Sigmoid colon (tissue), 7 donors: Measurements from ENCODE around the gene VPS26A. TPM values are rescaled to one million over a fixed set of nuclear protein-coding genes. Genes with fewer than 3 reads are reported as not detected.

ENCODE experiments used
- DNase-seq: peaks from one replicate; pipeline ENCODE4 v3.0.0-alpha.2; 2019
- H3K27ac ChIP-seq, 4 donors: fragments of 200-600 bp; sonication (generic); one replicate each; pipeline ENCODE4 v1.5.1; 2016 to 2019; ENCODE audit warnings: mild to moderate bottlenecking in 1 of 4
- H3K27me3 ChIP-seq, 3 donors: fragments of 200-600 bp; sonication (generic); one replicate each; pipeline ENCODE4 v1.5.1; 2019; ENCODE audit warnings: mild to moderate bottlenecking in 1 of 3
- H3K36me3 ChIP-seq, 4 donors: fragments of 200-600 bp; sonication (generic); one replicate each; pipeline ENCODE4 v1.5.1; 2016 to 2019
- H3K4me1 ChIP-seq, 4 donors: fragments of 200-600 bp; sonication (generic); one replicate each; pipeline ENCODE4 v1.5.1; 2017 to 2019
- H3K4me3 ChIP-seq, 4 donors: fragments of 200-600 bp; sonication (generic); one replicate each; pipeline ENCODE4 v1.5.1; 2017 to 2019; ENCODE audit warnings: mild to moderate bottlenecking in 2 of 4, moderate library complexity in 1 of 4
- H3K9me3 ChIP-seq, 4 donors: fragments of 200-600 bp in 3 of 4; sonication (generic) in 3 of 4; one replicate each; pipeline versions ENCODE4 v1.5.1 to v1.6.1; 2013 to 2019
- CTCF ChIP-seq, 4 experiments: fragments of 450-650 bp in 3 of 4; fragments of 200-600 bp in 1 of 4; IDR thresholded peaks; one replicate each; pipeline ENCODE4 v1.5.1; 2016 to 2019; ENCODE audit warnings: antibody characterized with exemption in 4 of 4, mild to moderate bottlenecking in 3 of 4, moderate library complexity in 2 of 4
- EP300 ChIP-seq, 4 donors: sonication (generic); formaldehyde crosslinking; IDR thresholded peaks; one replicate each; pipeline ENCODE4 v1.6.1; 2017; ENCODE audit warnings: antibody characterized with exemption in 4 of 4
- POLR2A ChIP-seq, 2 donors: fragments of 450-650 bp; IDR thresholded peaks; one replicate each; pipeline ENCODE4 v1.6.1; 2016; ENCODE audit warnings: antibody characterized with exemption in 2 of 2, mild to moderate bottlenecking in 2 of 2, moderate library complexity in 2 of 2
- POLR2AphosphoS5 ChIP-seq, 4 donors: sonication (generic); formaldehyde crosslinking; IDR thresholded peaks; one replicate each; pipeline ENCODE4 v1.6.1; 2017; ENCODE audit warnings: antibody characterized with exemption in 4 of 4
- WGBS, 2 donors: extraction: QIAGEN DNeasy Blood & Tissue Kit; methylation state at CpG; one replicate each; pipeline ENCODE4 v1.1.7; 2013; 5-methylcytosine and 5-hydroxymethylcytosine counted together
- intact Hi-C: fragments of 100-400 bp; cut with DNase I; formaldehyde crosslinking; loops from one replicate; pipeline ENCODE4 v1.15.1; 2023
- polyA plus RNA-seq, 3 donors: library from polyadenylated mRNA; stranded (reverse); fragments of 200-250 nt; gene quantifications; one replicate each; pipeline ENCODE4 v1.2.3, GENCODE V29; 2013
- total RNA-seq, 4 donors: library from RNA; depleted of rRNA; stranded (reverse); fragments of >200 nt; gene quantifications; one replicate each; pipeline ENCODE4 v1.1.0, GENCODE V29; 2016
- donor health status: healthy with polysubstance abuse.
- donor health status: Bipolar disorder and iron deficiency.
- donor health status: healthy.

VPS26A gene
- total and polyA plus RNA-seq, 7 donors: 35.7 to 73.1 (median 51.1) TPM

GRCh38 chr10:69088801-69089501 is 35.0 kb upstream of the VPS26A start:
- no peak for DNase-seq
- no peaks in the 10 kb centered on the region for H3K4me1 ChIP-seq
- peak overlapping the region; percentile 15 to 39 (median 22) for H3K4me3 ChIP-seq
- H3K27me3 ChIP-seq: no peaks in the 10 kb centered on the region
- no peaks in the 10 kb centered on the region for H3K9me3 ChIP-seq
- no peaks in the 10 kb centered on the region for H3K36me3 ChIP-seq
- TF ChIP-seq POLR2AphosphoS5 (IDR thresholded peaks at IDR 0.05) (peak; percentile 25 to 73 (median 56)), EP300 (IDR thresholded peaks at IDR 0.05) (peak in 1 of 4 donors; percentile 26), CTCF (IDR thresholded peaks at IDR 0.05) (no peak), POLR2A (IDR thresholded peaks at IDR 0.05) (peak in 1 of 2 donors; percentile 21)
- intact Hi-C loops: no loop called here
- WGBS, 2 donors: 55 to 79% methylated on average over 10 of the region's 10 CpGs
- peak overlapping the region; percentile 61 to 79 (median 70) for H3K27ac ChIP-seq

- Histone ChIP-seq H3K9me3 (no peaks in the 10 kb centered on the region), H3K4me3 (peak overlapping the region; percentile 1 to 39 (median 22)), H3K27ac (peak overlapping the region; percentile 43 to 79 (median 67)), H3K36me3 (no peaks in the 10 kb centered on the region), H3K4me1 (no peaks in the 10 kb centered on the region), H3K27me3 (no peaks in the 10 kb centered on the region)
- TF ChIP-seq POLR2AphosphoS5 (IDR thresholded peaks at IDR 0.05) (peak in 2 of 4 donors; percentile 46 to 50), EP300 (IDR thresholded peaks at IDR 0.05) (no peak), POLR2A (IDR thresholded peaks at IDR 0.05) (peak in 1 of 2 donors; percentile 25), CTCF (IDR thresholded peaks at IDR 0.05) (no peak)
- intact Hi-C loops: loop anchor here (5.0 kb wide), 1 partner anchor 88 kb away; no protein-coding TSS in a partner anchor
- DNase-seq: no peak
- WGBS, 2 donors: 57 to 75% methylated on average over 16 of the region's 16 CpGs
These were observed 34.1 kb upstream of the VPS26A start for GRCh38 chr10:69089638-69090599.

- Histone ChIP-seq H3K4me3 (peak overlapping the region in 2 of 4 donors; percentile 17 to 39), H3K4me1 (no peaks in the 10 kb centered on the region), H3K9me3 (no peaks in the 10 kb centered on the region), H3K36me3 (no peaks in the 10 kb centered on the region), H3K27me3 (no peaks in the 10 kb centered on the region), H3K27ac (peak overlapping the region; percentile 43 to 79 (median 67))
- no peak for DNase-seq
- intact Hi-C loops: loop anchor here (5.0 kb wide), 1 partner anchor 88 kb away; no protein-coding TSS in a partner anchor
- 81 to 83% methylated on average over 1 of the region's 1 CpG for WGBS, 2 donors
- TF ChIP-seq POLR2A (IDR thresholded peaks at IDR 0.05): no peak
- no peak for TF ChIP-seq POLR2AphosphoS5 (IDR thresholded peaks at IDR 0.05)
- TF ChIP-seq CTCF (IDR thresholded peaks at IDR 0.05): no peak
- TF ChIP-seq EP300 (IDR thresholded peaks at IDR 0.05): no peak
These were observed 33.3 kb upstream of the VPS26A start for GRCh38 chr10:69090685-69091084.

GRCh38 chr10:69091143-69091651 is 32.8 kb upstream of the VPS26A start:
- WGBS, 2 donors: 41 to 48% methylated on average over 8 of the region's 8 CpGs
- Histone ChIP-seq H3K27me3 (no peaks in the 10 kb centered on the region), H3K4me3 (peak overlapping the region in 2 of 4 donors; percentile 17 to 39), H3K27ac (peak overlapping the region; percentile 6 to 79 (median 67)), H3K9me3 (no peaks in the 10 kb centered on the region), H3K36me3 (no peaks in the 10 kb centered on the region), H3K4me1 (no peaks in the 10 kb centered on the region)
- TF ChIP-seq EP300 (IDR thresholded peaks at IDR 0.05) (no peak), POLR2A (IDR thresholded peaks at IDR 0.05) (no peak), POLR2AphosphoS5 (IDR thresholded peaks at IDR 0.05) (no peak), CTCF (IDR thresholded peaks at IDR 0.05) (no peak)
- no peak for DNase-seq
- intact Hi-C loops: loop anchor here (5.0 kb wide), 1 partner anchor 89 kb away; no protein-coding TSS in a partner anchor
